Sigmoid colon (tissue), 4 donors: ENCODE data around the gene MXRA8.

Experiments
- CTCF ChIP-seq, 4 experiments: fragments of 450-650 bp in 3 of 4; fragments of 200-600 bp in 1 of 4; IDR thresholded peaks; one replicate each; pipeline ENCODE4 v1.5.1; 2016 to 2019; ENCODE audit warnings: antibody characterized with exemption in 4 of 4, mild to moderate bottlenecking in 3 of 4, moderate library complexity in 2 of 4
- EP300 ChIP-seq, 4 donors: sonication (generic); formaldehyde crosslinking; IDR thresholded peaks; one replicate each; pipeline ENCODE4 v1.6.1; 2017; ENCODE audit warnings: antibody characterized with exemption in 4 of 4
- POLR2A ChIP-seq, 2 donors: fragments of 450-650 bp; IDR thresholded peaks; one replicate each; pipeline ENCODE4 v1.6.1; 2016; ENCODE audit warnings: antibody characterized with exemption in 2 of 2, mild to moderate bottlenecking in 2 of 2, moderate library complexity in 2 of 2
- POLR2AphosphoS5 ChIP-seq, 4 donors: sonication (generic); formaldehyde crosslinking; IDR thresholded peaks; one replicate each; pipeline ENCODE4 v1.6.1; 2017; ENCODE audit warnings: antibody characterized with exemption in 4 of 4

GRCh38 chr1:1302951-1303509 is 55.3 kb downstream of the MXRA8 start:
- no peak for TF ChIP-seq POLR2AphosphoS5 (IDR thresholded peaks at IDR 0.05)
- TF ChIP-seq CTCF (IDR thresholded peaks at IDR 0.05): no peak
- TF ChIP-seq POLR2A (IDR thresholded peaks at IDR 0.05): no peak
- TF ChIP-seq EP300 (IDR thresholded peaks at IDR 0.05): no peak
